B cell (primary cell): Measurements from ENCODE around the gene NRL. TPM values are rescaled to one million over a fixed set of nuclear protein-coding genes. Genes with fewer than 3 reads are reported as not detected.

ENCODE experiments used
- ATAC-seq: fragments of 200-7000 bp; cut with Tn5 transposase; one replicate; pipeline ENCODE4 v1.10.0; 2021; ENCODE audit warnings: low read depth, mild to moderate bottlenecking, moderate number of reproducible peaks, moderate library complexity
- CTCF ChIA-PET: fragments of 350-600 bp; sonication (Branson Sonifier 250); formaldehyde crosslinking; loops from one replicate; lab custom pipeline; 2021; ENCODE audit warnings: antibody characterized with exemption, inconsistent platforms; lab: Charles Lee
- POLR2A ChIA-PET: fragments of 350-600 bp; sonication (Branson Sonifier 250); formaldehyde crosslinking; loops from one replicate; lab custom pipeline; 2021; ENCODE audit warnings: antibody characterized with exemption; lab: Charles Lee
- DNase-seq: peaks from one replicate; pipeline ENCODE4 v3.0.0; 2013
- H2AFZ ChIP-seq: 2 replicates; pipeline ENCODE4 v1.6.1; 2012; ENCODE audit warnings: mild to moderate bottlenecking, low read depth, low read length; ENCODE audit not compliant: insufficient read depth, poor library complexity, severe bottlenecking
- H3K27ac ChIP-seq, 2 donors: 1 replicate in 1 of 2; 2 replicates in 1 of 2; pipeline ENCODE4 v1.5.1; 2012 to 2013; ENCODE audit warnings: low read length in 2 of 2, mild to moderate bottlenecking in 2 of 2, moderate library complexity in 1 of 2
- H3K27me3 ChIP-seq, 4 experiments: fragments of 200-600 bp in 1 of 4; sonication (generic) in 1 of 4; replicated peaks in 1 of 4; 1 replicate in 2 of 4; 2 replicates in 2 of 4; pipeline versions ENCODE4 v1.6.1 to v1.7.0; 2013 to 2016; ENCODE audit warnings: low read length in 3 of 4, mild to moderate bottlenecking in 2 of 4, mixed read lengths in 1 of 4, moderate library complexity in 1 of 4; ENCODE audit not compliant: insufficient read depth in 4 of 4, control insufficient read depth in 3 of 4; ENCODE audit errors: control extremely low read depth in 1 of 4
- H3K36me3 ChIP-seq, 2 experiments: replicated peaks in 1 of 2; 1 replicate in 1 of 2; 2 replicates in 1 of 2; pipeline versions ENCODE4 v1.6.1 to v1.7.1; 2013; ENCODE audit warnings: low read length in 1 of 2; ENCODE audit not compliant: insufficient read depth in 2 of 2, control insufficient read depth in 1 of 2; ENCODE audit errors: control extremely low read depth in 1 of 2, extremely low read depth in 1 of 2
- H3K4me1 ChIP-seq, 2 donors: fragments of 200-600 bp in 1 of 2; sonication (generic) in 1 of 2; 1 replicate in 1 of 2; 2 replicates in 1 of 2; pipeline versions ENCODE4 v1.5.1 to v1.6.1; 2013 to 2017; ENCODE audit warnings: low read length in 2 of 2; ENCODE audit not compliant: control insufficient read depth in 2 of 2, insufficient read depth in 2 of 2
- H3K4me2 ChIP-seq: replicated peaks from 2 replicates; pipeline ENCODE3; 2012; ENCODE audit warnings: mild to moderate bottlenecking, low read depth, low read length; ENCODE audit not compliant: poor library complexity, severe bottlenecking
- H3K4me3 ChIP-seq, 5 experiments: fragments of 200-600 bp in 1 of 5; sonication (generic) in 1 of 5; 1 replicate in 3 of 5; 2 replicates in 2 of 5; pipeline versions ENCODE4 v1.5.1 to v1.7.0; 2011 to 2016; ENCODE audit warnings: low read length in 4 of 5, mild to moderate bottlenecking in 4 of 5, low read depth in 2 of 5, control low read depth in 1 of 5, moderate library complexity in 1 of 5; ENCODE audit not compliant: insufficient read depth in 1 of 5; ENCODE audit errors: control extremely low read depth in 1 of 5, extremely low read depth in 1 of 5
- H3K79me2 ChIP-seq: fragments of 200-600 bp; sonication (generic); one replicate; pipeline ENCODE4 v1.6.0; 2016; ENCODE audit warnings: low read length; ENCODE audit not compliant: control insufficient read depth, insufficient read depth
- H3K9ac ChIP-seq: fragments of 200-600 bp; sonication (generic); 2 replicates; pipeline ENCODE4 v1.6.1; 2017; ENCODE audit warnings: mild to moderate bottlenecking, low read length, moderate library complexity
- H3K9me3 ChIP-seq, 3 donors: one replicate each; pipeline versions ENCODE4 v1.6.1 to v1.7.1; 2013; ENCODE audit warnings: low read length in 2 of 3; ENCODE audit not compliant: control insufficient read depth in 2 of 3, insufficient read depth in 1 of 3; ENCODE audit errors: control extremely low read depth in 1 of 3
- H4K20me1 ChIP-seq: 2 replicates; pipeline ENCODE4 v1.6.0; 2012; ENCODE audit warnings: mild to moderate bottlenecking, low read length; ENCODE audit not compliant: insufficient read depth, control insufficient read depth, poor library complexity, severe bottlenecking
- H3K27ac Mint-ChIP-seq: one replicate; pipeline ENCODE4 v1.8.0; 2021; ENCODE audit warnings: mixed read lengths
- H3K27me3 Mint-ChIP-seq: one replicate; pipeline ENCODE4 v1.8.0; 2021; ENCODE audit warnings: mixed read lengths
- H3K4me1 Mint-ChIP-seq: one replicate; pipeline ENCODE4 v1.8.0; 2021; ENCODE audit warnings: mixed read lengths
- H3K4me3 Mint-ChIP-seq: one replicate; pipeline ENCODE4 v1.8.0; 2021; ENCODE audit warnings: mixed read lengths
- H3K9me3 Mint-ChIP-seq: one replicate; pipeline ENCODE4 v1.8.0; 2022; ENCODE audit warnings: mixed read lengths; ENCODE audit not compliant: insufficient read depth
- CTCF ChIP-seq: fragments of 200-600 bp; IDR thresholded peaks from one replicate; pipeline ENCODE4 v1.8.0; 2022; ENCODE audit warnings: antibody characterized with exemption, mild to moderate bottlenecking
- EZH2 ChIP-seq: IDR thresholded peaks from 2 replicates; pipeline ENCODE4 v1.6.1; 2012; ENCODE audit warnings: borderline replicate concordance, low read depth, mild to moderate bottlenecking, moderate library complexity, low read length; ENCODE audit not compliant: insufficient read depth, poor library complexity, severe bottlenecking
- WGBS: methylation state at CpG from one replicate; pipeline ENCODE4 v1.1.5; 2013; ENCODE audit warnings: missing lambda C conversion rate; ENCODE audit not compliant: insufficient coverage; 5-methylcytosine and 5-hydroxymethylcytosine counted together
- intact Hi-C: fragments of 100-400 bp; cut with micrococcal nuclease; formaldehyde crosslinking; loops from one replicate; pipeline ENCODE4 v1.10.0; 2022
- polyA plus RNA-seq: library from polyadenylated mRNA; depleted of rRNA; stranded (reverse); fragments of >200 nt; gene quantifications from 2 replicates; pipeline ENCODE4 v1.2.3, GENCODE V29; 2012
- total RNA-seq, 2 donors: library from RNA; stranded (reverse); fragments of 120-200 nt in 1 of 2; gene quantifications; 1 replicate in 1 of 2; 2 replicates in 1 of 2; pipeline versions ENCODE4 v1.2.3 to v1.2.4, GENCODE V29; 2013 to 2022

The NRL gene
- total and polyA plus RNA-seq, 2 donors (not counting 1 experiment from before 2014, with no cell fraction given) = 7.0 to 8.8 TPM

- Histone ChIP-seq H3K9me3 (no peaks in the 10 kb centered on the region), H3K27me3 (no peaks in the 10 kb centered on the region), H3K27ac (no peak overlapping the region), H2AFZ (no peak overlapping the region), H3K4me1 (peaks cover 28 to 33% of the 10 kb centered on the region in 2 donors), H3K4me2 (no peak overlapping the region), H3K79me2 (peaks cover 16% of the 10 kb centered on the region), H3K9ac (no peak overlapping the region), H3K36me3 (peaks cover 8 to 59% of the 10 kb centered on the region in 2 experiments), H4K20me1 (peaks cover 3% of the 10 kb centered on the region), H3K4me3 (no peak overlapping the region)
- WGBS = 100% methylated on average over 2 of the region's 8 CpGs
- no peak for DNase-seq
- POLR2A ChIA-PET = interaction anchor here (0.7 to 1.1 kb wide), 2 partner anchors 17 to 25 kb away, joined by 4 to 11 read pairs; partner anchors contain the start of gene PSME2
- Mint-ChIP-seq H3K9me3 (no peaks in the 10 kb centered on the region), H3K4me1 (peaks cover 34% of the 10 kb centered on the region), H3K27ac (no peak overlapping the region), H3K4me3 (no peak overlapping the region), H3K27me3 (no peaks in the 10 kb centered on the region)
- no peak for ATAC-seq
- CTCF ChIA-PET = no interaction called here
- TF ChIP-seq CTCF = no peak
- TF ChIP-seq EZH2 = no peak
- intact Hi-C loops = no loop called here
Observed at GRCh38 chr14:24121210-24121609, 6.5 kb upstream of the NRL start.

DNA sequence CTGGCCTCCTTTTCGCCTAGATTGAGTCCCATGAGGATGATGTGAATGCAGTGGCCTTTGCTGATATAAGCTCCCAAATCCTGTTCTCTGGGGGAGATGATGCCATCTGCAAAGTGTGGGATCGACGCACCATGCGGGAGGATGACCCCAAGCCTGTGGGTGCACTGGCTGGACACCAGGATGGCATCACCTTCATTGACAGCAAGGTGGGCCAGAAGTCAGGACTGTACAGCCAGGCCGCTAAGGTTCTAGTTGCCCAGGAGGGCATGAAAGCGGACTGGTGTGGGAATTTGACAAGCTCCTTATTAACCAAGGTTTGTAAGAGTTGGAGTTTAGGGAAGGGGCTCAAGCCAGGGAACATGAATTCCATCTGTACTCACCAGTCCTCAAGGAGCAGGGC lies 4.9 kb upstream of the NRL start:
- H3K9me3 ChIP-seq = no peaks in the 10 kb centered on the region
- no peak overlapping the region for H3K27ac Mint-ChIP-seq
- POLR2A ChIA-PET = no interaction called here
- no peak overlapping the region for H3K27ac ChIP-seq
- CTCF ChIA-PET = interaction anchor here (1.4 to 3.4 kb wide), 3 partner anchors 11 to 145 kb away, joined by 3 to 22 read pairs (median 6); partner anchors contain the start of gene IRF9
- H3K4me3 ChIP-seq = no peak overlapping the region
- peaks cover 45% of the 10 kb centered on the region for H3K4me1 Mint-ChIP-seq
- peaks cover 36 to 41% of the 10 kb centered on the region in 2 donors for H3K4me1 ChIP-seq
- intact Hi-C loops = loop anchor here (10.0 kb wide), 1 partner anchor 565 kb away; the partner anchor contains the start of genes THTPA and ZFHX2
- no peak overlapping the region for H2AFZ ChIP-seq
- H3K36me3 ChIP-seq = peaks cover 8 to 59% of the 10 kb centered on the region in 2 experiments
- H3K4me2 ChIP-seq = no peak overlapping the region
- H4K20me1 ChIP-seq = peaks cover 13% of the 10 kb centered on the region
- no peak overlapping the region for H3K9ac ChIP-seq
- peaks cover 26% of the 10 kb centered on the region for H3K79me2 ChIP-seq
- ATAC-seq (no peak), DNase-seq (no peak)
- whole genome bisulfite sequencing = 100% methylated on average over 4 of the region's 6 CpGs
- no peak overlapping the region for H3K4me3 Mint-ChIP-seq
- H3K9me3 Mint-ChIP-seq = no peaks in the 10 kb centered on the region
- TF ChIP-seq CTCF (no peak), EZH2 (no peak)
- no peaks in the 10 kb centered on the region for H3K27me3 ChIP-seq
- no peaks in the 10 kb centered on the region for H3K27me3 Mint-ChIP-seq
